GM10266 (cell line): ENCODE measurements around the gene LIPA.
"Not testable (repeated sequence)": the region's sequence is repeated elsewhere in the genome, so short reads cannot be mapped to it uniquely, and the experiment has no call there.

Source experiments
- DNase-seq: peaks from one replicate; pipeline ENCODE4 v3.0.0; 2012; ENCODE audit errors: extremely low spot score
- CTCF ChIP-seq: IDR thresholded peaks from 2 replicates; pipeline ENCODE4 v1.5.1; 2012; ENCODE audit warnings: mild to moderate bottlenecking, low read depth; ENCODE audit not compliant: control insufficient read depth, insufficient read depth; ENCODE audit errors: missing control alignments

LIPA gene

DNA sequence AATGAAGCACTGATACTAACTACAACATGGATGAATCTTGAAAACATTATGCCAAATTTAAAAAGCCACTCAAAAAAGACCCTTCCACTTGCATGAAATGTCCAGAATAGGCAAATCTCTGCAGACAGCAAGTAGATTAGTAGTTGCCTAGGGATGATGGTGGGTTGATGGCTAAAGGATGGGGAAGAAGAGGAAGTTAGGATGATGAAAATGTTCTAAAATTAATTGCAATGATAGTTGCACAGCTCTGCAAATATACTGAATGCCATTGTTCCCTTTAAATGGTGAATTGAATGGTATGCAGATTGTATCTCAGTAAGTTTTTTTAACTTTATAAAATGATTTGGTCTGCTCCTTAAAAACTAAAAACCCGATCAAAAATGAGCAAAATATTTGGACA, 7.3 kb upstream of the LIPA start:
- TF ChIP-seq CTCF, result no peak
- DNase-seq, result no peak

GRCh38 chr10:89257581-89257980, 6.0 kb upstream of the LIPA start:
- no peak for DNase-seq
- TF ChIP-seq CTCF, result no peak

- DNase-seq, result no peak
- TF ChIP-seq CTCF, result no peak
These were observed 5.4 kb upstream of the LIPA start for GRCh38 chr10:89256962-89257361.

- no peak for TF ChIP-seq CTCF
- no peak for DNase-seq
These were observed 4.8 kb upstream of the LIPA start for GRCh38 chr10:89256340-89256739.

- TF ChIP-seq CTCF, result no peak
- DNase-seq, result no peak
These were observed 4.2 kb upstream of the LIPA start for GRCh38 chr10:89255793-89256192.

DNA sequence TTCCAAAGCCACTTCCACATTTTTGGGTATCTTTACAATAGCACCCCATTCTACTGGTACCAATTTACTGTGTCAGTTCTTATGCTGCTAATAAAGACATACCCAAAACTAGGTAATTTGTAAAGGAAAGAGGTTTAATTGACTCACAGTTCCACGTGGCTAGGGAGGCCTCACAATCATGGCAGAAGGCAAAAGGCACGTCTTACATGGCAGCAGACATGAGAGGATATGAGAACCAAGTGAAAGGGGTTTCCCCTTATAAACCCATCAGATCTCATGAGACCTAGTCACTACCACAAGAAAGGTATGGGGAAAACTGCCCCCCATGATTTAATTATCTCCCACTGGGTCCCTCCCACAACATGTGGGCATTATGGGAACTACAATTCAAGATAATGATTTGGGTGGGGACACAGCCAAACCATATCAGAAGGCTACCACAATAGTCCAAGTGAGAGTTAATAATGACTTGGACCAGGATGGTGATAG, 3.6 kb upstream of the LIPA start:
- DNase-seq, result not testable (repeated sequence)

- no peak for DNase-seq
- no peak for TF ChIP-seq CTCF
These were observed 630 bp upstream of the LIPA start for GRCh38 chr10:89252225-89252585.

GRCh38 chr10:89250865-89251408, 638 bp downstream of the LIPA start:
- DNase-seq, result no peak
- no peak for TF ChIP-seq CTCF
